PFSK-1 (cell line): ENCODE results near the gene THSD4.

Experiments
- FOXP2 ChIP-seq: optimal IDR thresholded peaks from 2 replicates; pipeline ENCODE3; 2011; ENCODE audit warnings: borderline replicate concordance, control low read depth, inconsistent platforms; ENCODE audit not compliant: insufficient read depth; ENCODE audit errors: extremely low read length, extremely low read depth
- POLR2AphosphoS5 ChIP-seq: IDR thresholded peaks from 2 replicates; pipeline ENCODE4 v1.6.1; 2012; ENCODE audit warnings: low read depth, mild to moderate bottlenecking, control low read depth, low read length, moderate library complexity
- SIN3A ChIP-seq: IDR thresholded peaks from 2 replicates; pipeline ENCODE4 v1.6.1; 2012; ENCODE audit warnings: mild to moderate bottlenecking, low read length, moderate library complexity, borderline replicate concordance; ENCODE audit not compliant: insufficient read depth
- TAF1 ChIP-seq: IDR thresholded peaks from 2 replicates; pipeline ENCODE4 v1.6.1; 2012; ENCODE audit warnings: low read length, control low read depth, borderline replicate concordance; ENCODE audit not compliant: insufficient read depth
- TF ChIP-seq, protein P1 (sequence below), 2 experiments: IDR thresholded peaks; 2 replicates each; pipeline versions ENCODE4 v1.6.1 to v1.8.0; 2011 to 2012; ENCODE audit warnings: low read depth in 2 of 2, low read length in 2 of 2, control low read depth in 1 of 2, inconsistent platforms in 1 of 2, mild to moderate bottlenecking in 1 of 2, moderate library complexity in 1 of 2; ENCODE audit not compliant: insufficient read depth in 1 of 2

DNA sequence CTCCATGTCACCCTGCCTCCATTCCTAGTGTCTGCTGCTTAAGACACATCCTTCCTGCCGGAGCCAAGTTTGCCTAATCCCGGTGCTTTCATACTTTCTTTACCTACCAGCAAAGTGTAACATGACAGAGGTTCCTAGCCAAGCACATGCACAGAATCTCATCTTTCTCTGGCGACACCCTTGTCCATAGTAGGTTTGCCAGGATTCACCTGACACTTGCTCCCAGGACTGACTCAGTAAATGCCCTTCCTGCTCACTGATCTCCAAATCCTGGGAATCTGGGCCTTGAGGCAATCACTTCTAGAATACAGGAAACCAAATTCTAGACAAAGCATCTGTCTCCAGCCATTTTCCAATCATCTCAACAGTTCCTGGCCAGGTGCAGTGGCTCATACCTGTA is 684.9 kb downstream of the THSD4 start:
- TF ChIP-seq POLR2AphosphoS5 (no peak), TAF1 (no peak), SIN3A (no peak), FOXP2 (no peak)
- TF ChIP-seq, protein P1, sequence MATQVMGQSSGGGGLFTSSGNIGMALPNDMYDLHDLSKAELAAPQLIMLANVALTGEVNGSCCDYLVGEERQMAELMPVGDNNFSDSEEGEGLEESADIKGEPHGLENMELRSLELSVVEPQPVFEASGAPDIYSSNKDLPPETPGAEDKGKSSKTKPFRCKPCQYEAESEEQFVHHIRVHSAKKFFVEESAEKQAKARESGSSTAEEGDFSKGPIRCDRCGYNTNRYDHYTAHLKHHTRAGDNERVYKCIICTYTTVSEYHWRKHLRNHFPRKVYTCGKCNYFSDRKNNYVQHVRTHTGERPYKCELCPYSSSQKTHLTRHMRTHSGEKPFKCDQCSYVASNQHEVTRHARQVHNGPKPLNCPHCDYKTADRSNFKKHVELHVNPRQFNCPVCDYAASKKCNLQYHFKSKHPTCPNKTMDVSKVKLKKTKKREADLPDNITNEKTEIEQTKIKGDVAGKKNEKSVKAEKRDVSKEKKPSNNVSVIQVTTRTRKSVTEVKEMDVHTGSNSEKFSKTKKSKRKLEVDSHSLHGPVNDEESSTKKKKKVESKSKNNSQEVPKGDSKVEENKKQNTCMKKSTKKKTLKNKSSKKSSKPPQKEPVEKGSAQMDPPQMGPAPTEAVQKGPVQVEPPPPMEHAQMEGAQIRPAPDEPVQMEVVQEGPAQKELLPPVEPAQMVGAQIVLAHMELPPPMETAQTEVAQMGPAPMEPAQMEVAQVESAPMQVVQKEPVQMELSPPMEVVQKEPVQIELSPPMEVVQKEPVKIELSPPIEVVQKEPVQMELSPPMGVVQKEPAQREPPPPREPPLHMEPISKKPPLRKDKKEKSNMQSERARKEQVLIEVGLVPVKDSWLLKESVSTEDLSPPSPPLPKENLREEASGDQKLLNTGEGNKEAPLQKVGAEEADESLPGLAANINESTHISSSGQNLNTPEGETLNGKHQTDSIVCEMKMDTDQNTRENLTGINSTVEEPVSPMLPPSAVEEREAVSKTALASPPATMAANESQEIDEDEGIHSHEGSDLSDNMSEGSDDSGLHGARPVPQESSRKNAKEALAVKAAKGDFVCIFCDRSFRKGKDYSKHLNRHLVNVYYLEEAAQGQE (IDR thresholded peaks at IDR 0.05; ENCODE audit: insufficient read depth in 1 of 2, low read depth in 2 of 2, low read length in 2 of 2) = no peak
